K562 (cell line): ENCODE measurements around the gene ASIC3. TPM values are rescaled to one million over a fixed set of nuclear protein-coding genes. Genes with fewer than 3 reads are reported as not detected.

Experiments used
- ARID2 ChIP-seq: fragments of 450-650 bp; IDR thresholded peaks from 2 replicates; pipeline ENCODE4 v1.6.1; 2017; ENCODE audit warnings: antibody characterized with exemption, mild to moderate bottlenecking
- HDGF ChIP-seq: fragments of 450-650 bp; IDR thresholded peaks from 2 replicates; pipeline ENCODE4 v1.6.1; 2016
- NFXL1 ChIP-seq: fragments of 450-650 bp; formaldehyde crosslinking; IDR thresholded peaks from 2 replicates; pipeline ENCODE4 v1.4.0; 2021; ENCODE audit warnings: mild to moderate bottlenecking
- RBM14 ChIP-seq: fragments of 200-400 bp; formaldehyde crosslinking; IDR thresholded peaks from 2 replicates; pipeline ENCODE4 v1.6.1; 2018; ENCODE audit warnings: low read depth, mild to moderate bottlenecking, low read length, moderate library complexity, borderline replicate concordance; ENCODE audit not compliant: insufficient read depth
- RFX5 ChIP-seq: IDR thresholded peaks from 2 replicates; pipeline ENCODE4 v1.6.1; 2011; ENCODE audit warnings: low read depth, mild to moderate bottlenecking, improper control_type of control experiment, low read length
- RFX7 ChIP-seq: fragments of 250-450 bp; sonication (Bioruptor Pico); IDR thresholded peaks from 2 replicates; pipeline ENCODE4 v1.5.1; 2021; ENCODE audit warnings: mild to moderate bottlenecking
- SMARCE1 ChIP-seq: fragments of 450-650 bp; IDR thresholded peaks from 2 replicates; pipeline ENCODE4 v1.7.1; 2016; ENCODE audit warnings: mild to moderate bottlenecking
- ZNF263 ChIP-seq: sonication (generic); formaldehyde crosslinking; IDR thresholded peaks from 2 replicates; pipeline ENCODE4 v1.8.0; 2022; ENCODE audit warnings: mild to moderate bottlenecking, missing genetic modification reagents, borderline replicate concordance
- ZNF57 ChIP-seq: fragments of 450-650 bp; formaldehyde crosslinking; IDR thresholded peaks from 2 replicates; pipeline ENCODE4 v1.4.0; 2020; ENCODE audit warnings: mild to moderate bottlenecking, moderate library complexity
- polyA plus RNA-seq, 8 experiments: library from polyadenylated mRNA; depleted of rRNA in 4 of 8; stranded (reverse) in 5 of 8; unstranded in 3 of 8; fragments of >200 nt; fragmentation: Nextera tagmentation in 2 of 8; fragmentation: Illumina TruSeq in 1 of 8; extraction: Ambion mirVana in 2 of 8; extraction: Trizol in 1 of 8; gene quantifications; 2 replicates each; pipeline versions ENCODE4 v1.2.1 to v1.2.3, GENCODE V29; 2011 to 2014; ENCODE audit warnings: inconsistent platforms in 1 of 8, missing spikeins in 1 of 8
- total RNA-seq, 7 experiments: library from RNA; depleted of rRNA in 6 of 7; stranded (reverse); fragments of >200 nt in 6 of 7; fragmentation: Illumina TruSeq in 2 of 7; extraction: Trizol in 2 of 7; gene quantifications; 2 replicates each; pipeline versions ENCODE4 v1.2.1 to v1.2.3, GENCODE V29; 2011 to 2021; ENCODE audit warnings: low replicate concordance in 1 of 7
- TF ChIP-seq, protein P1 (sequence below): fragments of 450-650 bp; formaldehyde crosslinking; IDR thresholded peaks from 2 replicates; pipeline ENCODE4 v1.4.0; 2020; ENCODE audit warnings: mild to moderate bottlenecking, moderate library complexity
- TF ChIP-seq, protein P2 (sequence below): fragments of 200-600 bp; sonication (generic); IDR thresholded peaks from one replicate; pipeline ENCODE4 v1.6.1; 2012; ENCODE audit warnings: mild to moderate bottlenecking, low read depth, low read length, inconsistent platforms
- TF ChIP-seq, protein P3 (sequence below): sonication (generic); formaldehyde crosslinking; IDR thresholded peaks from 2 replicates; pipeline ENCODE4 v1.8.1; 2023; ENCODE audit warnings: mild to moderate bottlenecking, missing genetic modification reagents

ASIC3 gene
- total and polyA plus RNA-seq, 9 of the 15 experiments (the other 6 are each of a cell fraction or from before 2014, with no cell fraction given): 0.11 to 5.0 (median 0.87) TPM

DNA sequence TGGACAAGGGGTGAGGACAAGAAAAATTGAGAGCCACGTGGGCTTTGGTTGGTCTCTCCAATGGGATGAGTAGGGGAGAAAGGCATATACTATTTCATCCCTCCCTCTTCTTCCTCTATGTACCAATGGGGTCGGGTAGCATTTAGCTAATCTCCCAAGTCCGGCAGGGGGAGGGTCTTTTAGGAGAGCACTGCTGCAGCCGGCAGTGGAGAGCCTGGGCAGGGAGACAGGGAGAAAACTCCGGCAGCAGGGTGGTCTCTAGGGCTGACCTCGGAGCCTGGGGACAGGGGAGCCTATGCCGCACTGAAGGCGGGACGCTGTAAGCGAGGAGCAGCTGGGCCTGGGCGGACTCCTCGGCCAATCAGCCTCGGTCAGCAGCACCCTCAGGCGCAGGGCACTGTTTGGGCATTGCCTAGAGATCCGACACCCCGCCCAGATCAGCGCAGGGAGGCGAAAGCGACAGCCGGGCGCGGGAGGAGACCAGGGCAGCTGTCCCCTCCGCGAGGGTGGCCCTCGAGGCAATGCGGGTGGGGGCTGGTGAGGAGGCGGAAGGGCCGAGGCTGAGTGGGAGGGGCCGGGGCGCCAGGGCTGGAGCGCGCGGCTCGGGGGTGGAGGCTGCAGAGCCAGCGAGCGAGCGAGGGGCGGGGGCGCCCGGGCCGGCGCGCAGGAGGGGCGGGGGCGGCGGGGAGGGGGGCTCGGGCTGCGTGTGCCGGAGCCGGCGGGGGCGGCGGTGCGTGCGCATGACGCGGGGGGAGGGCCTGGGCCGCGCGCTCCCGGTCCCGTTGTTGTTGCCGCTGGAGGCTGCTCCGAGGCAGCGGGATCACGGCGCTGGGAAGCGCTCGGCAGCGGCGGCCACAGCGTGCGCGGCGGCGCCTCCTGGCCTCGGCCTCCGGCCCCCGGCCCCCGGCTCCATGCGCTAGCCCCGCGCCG is 37.6 kb downstream of the ASIC3 start, which contains the start of gene AGAP3 (continued):
- TF ChIP-seq RFX7 (CRISPR knock-in tag): no peak
- TF ChIP-seq, protein P1, sequence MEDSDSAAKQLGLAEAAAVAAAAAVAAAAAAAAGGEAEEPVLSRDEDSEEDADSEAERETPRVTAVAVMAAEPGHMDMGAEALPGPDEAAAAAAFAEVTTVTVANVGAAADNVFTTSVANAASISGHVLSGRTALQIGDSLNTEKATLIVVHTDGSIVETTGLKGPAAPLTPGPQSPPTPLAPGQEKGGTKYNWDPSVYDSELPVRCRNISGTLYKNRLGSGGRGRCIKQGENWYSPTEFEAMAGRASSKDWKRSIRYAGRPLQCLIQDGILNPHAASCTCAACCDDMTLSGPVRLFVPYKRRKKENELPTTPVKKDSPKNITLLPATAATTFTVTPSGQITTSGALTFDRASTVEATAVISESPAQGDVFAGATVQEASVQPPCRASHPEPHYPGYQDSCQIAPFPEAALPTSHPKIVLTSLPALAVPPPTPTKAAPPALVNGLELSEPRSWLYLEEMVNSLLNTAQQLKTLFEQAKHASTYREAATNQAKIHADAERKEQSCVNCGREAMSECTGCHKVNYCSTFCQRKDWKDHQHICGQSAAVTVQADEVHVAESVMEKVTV: 0 out of 2 replicates have a peak, but pooled peaks have one; percentile 8
- TF ChIP-seq, protein P2, sequence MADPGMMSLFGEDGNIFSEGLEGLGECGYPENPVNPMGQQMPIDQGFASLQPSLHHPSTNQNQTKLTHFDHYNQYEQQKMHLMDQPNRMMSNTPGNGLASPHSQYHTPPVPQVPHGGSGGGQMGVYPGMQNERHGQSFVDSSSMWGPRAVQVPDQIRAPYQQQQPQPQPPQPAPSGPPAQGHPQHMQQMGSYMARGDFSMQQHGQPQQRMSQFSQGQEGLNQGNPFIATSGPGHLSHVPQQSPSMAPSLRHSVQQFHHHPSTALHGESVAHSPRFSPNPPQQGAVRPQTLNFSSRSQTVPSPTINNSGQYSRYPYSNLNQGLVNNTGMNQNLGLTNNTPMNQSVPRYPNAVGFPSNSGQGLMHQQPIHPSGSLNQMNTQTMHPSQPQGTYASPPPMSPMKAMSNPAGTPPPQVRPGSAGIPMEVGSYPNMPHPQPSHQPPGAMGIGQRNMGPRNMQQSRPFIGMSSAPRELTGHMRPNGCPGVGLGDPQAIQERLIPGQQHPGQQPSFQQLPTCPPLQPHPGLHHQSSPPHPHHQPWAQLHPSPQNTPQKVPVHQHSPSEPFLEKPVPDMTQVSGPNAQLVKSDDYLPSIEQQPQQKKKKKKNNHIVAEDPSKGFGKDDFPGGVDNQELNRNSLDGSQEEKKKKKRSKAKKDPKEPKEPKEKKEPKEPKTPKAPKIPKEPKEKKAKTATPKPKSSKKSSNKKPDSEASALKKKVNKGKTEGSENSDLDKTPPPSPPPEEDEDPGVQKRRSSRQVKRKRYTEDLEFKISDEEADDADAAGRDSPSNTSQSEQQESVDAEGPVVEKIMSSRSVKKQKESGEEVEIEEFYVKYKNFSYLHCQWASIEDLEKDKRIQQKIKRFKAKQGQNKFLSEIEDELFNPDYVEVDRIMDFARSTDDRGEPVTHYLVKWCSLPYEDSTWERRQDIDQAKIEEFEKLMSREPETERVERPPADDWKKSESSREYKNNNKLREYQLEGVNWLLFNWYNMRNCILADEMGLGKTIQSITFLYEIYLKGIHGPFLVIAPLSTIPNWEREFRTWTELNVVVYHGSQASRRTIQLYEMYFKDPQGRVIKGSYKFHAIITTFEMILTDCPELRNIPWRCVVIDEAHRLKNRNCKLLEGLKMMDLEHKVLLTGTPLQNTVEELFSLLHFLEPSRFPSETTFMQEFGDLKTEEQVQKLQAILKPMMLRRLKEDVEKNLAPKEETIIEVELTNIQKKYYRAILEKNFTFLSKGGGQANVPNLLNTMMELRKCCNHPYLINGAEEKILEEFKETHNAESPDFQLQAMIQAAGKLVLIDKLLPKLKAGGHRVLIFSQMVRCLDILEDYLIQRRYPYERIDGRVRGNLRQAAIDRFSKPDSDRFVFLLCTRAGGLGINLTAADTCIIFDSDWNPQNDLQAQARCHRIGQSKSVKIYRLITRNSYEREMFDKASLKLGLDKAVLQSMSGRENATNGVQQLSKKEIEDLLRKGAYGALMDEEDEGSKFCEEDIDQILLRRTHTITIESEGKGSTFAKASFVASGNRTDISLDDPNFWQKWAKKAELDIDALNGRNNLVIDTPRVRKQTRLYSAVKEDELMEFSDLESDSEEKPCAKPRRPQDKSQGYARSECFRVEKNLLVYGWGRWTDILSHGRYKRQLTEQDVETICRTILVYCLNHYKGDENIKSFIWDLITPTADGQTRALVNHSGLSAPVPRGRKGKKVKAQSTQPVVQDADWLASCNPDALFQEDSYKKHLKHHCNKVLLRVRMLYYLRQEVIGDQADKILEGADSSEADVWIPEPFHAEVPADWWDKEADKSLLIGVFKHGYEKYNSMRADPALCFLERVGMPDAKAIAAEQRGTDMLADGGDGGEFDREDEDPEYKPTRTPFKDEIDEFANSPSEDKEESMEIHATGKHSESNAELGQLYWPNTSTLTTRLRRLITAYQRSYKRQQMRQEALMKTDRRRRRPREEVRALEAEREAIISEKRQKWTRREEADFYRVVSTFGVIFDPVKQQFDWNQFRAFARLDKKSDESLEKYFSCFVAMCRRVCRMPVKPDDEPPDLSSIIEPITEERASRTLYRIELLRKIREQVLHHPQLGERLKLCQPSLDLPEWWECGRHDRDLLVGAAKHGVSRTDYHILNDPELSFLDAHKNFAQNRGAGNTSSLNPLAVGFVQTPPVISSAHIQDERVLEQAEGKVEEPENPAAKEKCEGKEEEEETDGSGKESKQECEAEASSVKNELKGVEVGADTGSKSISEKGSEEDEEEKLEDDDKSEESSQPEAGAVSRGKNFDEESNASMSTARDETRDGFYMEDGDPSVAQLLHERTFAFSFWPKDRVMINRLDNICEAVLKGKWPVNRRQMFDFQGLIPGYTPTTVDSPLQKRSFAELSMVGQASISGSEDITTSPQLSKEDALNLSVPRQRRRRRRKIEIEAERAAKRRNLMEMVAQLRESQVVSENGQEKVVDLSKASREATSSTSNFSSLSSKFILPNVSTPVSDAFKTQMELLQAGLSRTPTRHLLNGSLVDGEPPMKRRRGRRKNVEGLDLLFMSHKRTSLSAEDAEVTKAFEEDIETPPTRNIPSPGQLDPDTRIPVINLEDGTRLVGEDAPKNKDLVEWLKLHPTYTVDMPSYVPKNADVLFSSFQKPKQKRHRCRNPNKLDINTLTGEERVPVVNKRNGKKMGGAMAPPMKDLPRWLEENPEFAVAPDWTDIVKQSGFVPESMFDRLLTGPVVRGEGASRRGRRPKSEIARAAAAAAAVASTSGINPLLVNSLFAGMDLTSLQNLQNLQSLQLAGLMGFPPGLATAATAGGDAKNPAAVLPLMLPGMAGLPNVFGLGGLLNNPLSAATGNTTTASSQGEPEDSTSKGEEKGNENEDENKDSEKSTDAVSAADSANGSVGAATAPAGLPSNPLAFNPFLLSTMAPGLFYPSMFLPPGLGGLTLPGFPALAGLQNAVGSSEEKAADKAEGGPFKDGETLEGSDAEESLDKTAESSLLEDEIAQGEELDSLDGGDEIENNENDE: no peak
- peak; percentile 95; the same call in 1 of the 2 replicates for TF ChIP-seq HDGF
- no peak for TF ChIP-seq ARID2
- peak; percentile 77 for TF ChIP-seq ZNF263 (CRISPR knock-in tag)
- TF ChIP-seq NFXL1 (CRISPR knock-in tag): no peak
- peak; percentile 57 for TF ChIP-seq SMARCE1
- TF ChIP-seq ZNF57 (CRISPR knock-in tag): no peak
- TF ChIP-seq RBM14: no peak
- TF ChIP-seq, protein P3, sequence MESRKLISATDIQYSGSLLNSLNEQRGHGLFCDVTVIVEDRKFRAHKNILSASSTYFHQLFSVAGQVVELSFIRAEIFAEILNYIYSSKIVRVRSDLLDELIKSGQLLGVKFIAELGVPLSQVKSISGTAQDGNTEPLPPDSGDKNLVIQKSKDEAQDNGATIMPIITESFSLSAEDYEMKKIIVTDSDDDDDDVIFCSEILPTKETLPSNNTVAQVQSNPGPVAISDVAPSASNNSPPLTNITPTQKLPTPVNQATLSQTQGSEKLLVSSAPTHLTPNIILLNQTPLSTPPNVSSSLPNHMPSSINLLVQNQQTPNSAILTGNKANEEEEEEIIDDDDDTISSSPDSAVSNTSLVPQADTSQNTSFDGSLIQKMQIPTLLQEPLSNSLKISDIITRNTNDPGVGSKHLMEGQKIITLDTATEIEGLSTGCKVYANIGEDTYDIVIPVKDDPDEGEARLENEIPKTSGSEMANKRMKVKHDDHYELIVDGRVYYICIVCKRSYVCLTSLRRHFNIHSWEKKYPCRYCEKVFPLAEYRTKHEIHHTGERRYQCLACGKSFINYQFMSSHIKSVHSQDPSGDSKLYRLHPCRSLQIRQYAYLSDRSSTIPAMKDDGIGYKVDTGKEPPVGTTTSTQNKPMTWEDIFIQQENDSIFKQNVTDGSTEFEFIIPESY (CRISPR knock-in tag): peak; percentile 47; the same call in 1 of the 2 replicates
- TF ChIP-seq RFX5: no peak
